ENCODE results near the gene SPATA32.
A peak's percentile ranks its signal among the peaks of the same experiment; 100 is the strongest.

Gene SPATA32

GRCh38 chr17:45246338-45246737 lies 15.6 kb downstream of the SPATA32 start:
- DNase-seq (ENCODE audit: low read depth), result no peak

- DNase-seq (ENCODE audit: low read depth), result no peak
Measured at GRCh38 chr17:45244725-45245656, 16.9 kb downstream of the SPATA32 start.

DNA sequence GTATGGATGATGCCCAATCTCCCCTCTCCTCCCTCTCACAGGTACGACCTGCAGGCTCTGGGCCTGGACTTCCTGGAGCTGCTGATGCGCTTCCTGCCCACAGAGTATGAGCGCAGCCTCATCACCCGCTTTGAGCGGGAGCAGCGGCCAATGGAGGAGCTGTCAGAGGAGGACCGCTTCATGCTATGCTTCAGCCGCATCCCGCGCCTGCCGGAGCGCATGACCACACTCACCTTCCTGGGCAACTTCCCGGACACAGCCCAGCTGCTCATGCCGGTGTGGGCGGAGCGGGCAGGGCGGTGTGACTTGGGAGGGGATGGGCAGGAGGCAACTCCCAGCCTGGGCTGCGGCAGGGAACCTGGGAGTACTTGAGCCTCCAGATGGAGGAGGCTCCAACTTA lies 18.1 kb downstream of the SPATA32 start:
- DNase-seq (ENCODE audit: low read depth), result no peak

- DNase-seq (ENCODE audit: low read depth), result no peak
Measured at GRCh38 chr17:45242029-45242414, 19.9 kb downstream of the SPATA32 start.

- DNase-seq (ENCODE audit: low read depth), result no peak
Measured at GRCh38 chr17:45241328-45242028, 20.4 kb downstream of the SPATA32 start.

DNA sequence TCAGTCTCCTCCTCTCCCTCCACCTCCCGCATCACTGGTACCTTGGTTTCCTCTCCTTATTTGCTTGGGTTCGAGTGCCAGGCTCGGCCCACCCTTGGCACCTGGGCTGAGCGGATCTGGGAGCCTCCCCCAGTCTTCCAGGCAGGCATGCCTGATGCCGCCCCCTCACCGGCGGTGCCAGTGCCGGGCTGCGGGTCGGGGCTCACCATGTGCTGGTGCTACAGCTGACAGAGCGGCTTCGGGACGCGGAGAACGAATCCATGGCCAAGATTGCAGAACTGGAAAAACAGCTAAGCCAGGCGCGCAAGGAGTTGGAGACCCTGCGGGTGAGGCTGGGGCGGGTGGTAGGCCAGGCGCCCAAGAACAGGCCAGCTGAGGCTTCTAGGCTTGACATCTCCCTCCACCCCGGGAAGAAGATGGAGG lies 21.0 kb downstream of the SPATA32 start:
- no peak for DNase-seq (ENCODE audit: low read depth)

DNA sequence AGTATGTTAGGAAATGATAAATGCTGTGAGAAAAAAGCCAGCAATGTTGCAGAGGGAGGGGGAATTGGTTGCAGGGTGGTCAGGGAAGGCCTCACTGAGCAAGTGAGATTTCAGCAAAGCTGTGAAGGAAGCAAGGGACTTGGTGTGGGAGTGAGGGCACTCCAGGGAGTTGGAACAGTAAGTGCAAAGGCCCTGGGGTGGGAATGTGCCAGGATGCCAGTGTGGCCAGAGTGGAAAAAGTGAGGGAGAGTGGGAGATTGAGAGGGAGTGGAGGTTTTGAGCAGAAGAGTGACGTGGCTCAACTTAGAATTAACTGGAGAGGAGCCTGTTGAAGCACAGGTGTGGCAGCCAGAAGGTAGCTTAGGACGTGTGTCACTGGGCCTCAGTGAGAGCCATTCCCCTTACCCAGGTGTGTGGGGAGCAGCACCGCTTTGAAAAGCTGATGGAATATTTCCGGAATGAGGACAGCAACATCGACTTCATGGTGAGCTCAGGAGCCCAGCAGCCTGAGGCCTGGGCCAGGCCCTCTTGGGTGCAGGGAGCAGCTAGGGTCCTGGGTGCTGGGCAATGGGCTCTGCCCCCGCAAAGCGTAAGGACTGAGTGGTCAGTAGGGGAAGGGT lies 23.6 kb downstream of the SPATA32 start:
- no peak for DNase-seq (ENCODE audit: low read depth)

- DNase-seq (ENCODE audit: low read depth), result no peak
Measured at GRCh38 chr17:45237686-45238085, 24.2 kb downstream of the SPATA32 start.

- no peak for DNase-seq (ENCODE audit: low read depth)
Measured at GRCh38 chr17:45236282-45236606, 25.6 kb downstream of the SPATA32 start.

DNA sequence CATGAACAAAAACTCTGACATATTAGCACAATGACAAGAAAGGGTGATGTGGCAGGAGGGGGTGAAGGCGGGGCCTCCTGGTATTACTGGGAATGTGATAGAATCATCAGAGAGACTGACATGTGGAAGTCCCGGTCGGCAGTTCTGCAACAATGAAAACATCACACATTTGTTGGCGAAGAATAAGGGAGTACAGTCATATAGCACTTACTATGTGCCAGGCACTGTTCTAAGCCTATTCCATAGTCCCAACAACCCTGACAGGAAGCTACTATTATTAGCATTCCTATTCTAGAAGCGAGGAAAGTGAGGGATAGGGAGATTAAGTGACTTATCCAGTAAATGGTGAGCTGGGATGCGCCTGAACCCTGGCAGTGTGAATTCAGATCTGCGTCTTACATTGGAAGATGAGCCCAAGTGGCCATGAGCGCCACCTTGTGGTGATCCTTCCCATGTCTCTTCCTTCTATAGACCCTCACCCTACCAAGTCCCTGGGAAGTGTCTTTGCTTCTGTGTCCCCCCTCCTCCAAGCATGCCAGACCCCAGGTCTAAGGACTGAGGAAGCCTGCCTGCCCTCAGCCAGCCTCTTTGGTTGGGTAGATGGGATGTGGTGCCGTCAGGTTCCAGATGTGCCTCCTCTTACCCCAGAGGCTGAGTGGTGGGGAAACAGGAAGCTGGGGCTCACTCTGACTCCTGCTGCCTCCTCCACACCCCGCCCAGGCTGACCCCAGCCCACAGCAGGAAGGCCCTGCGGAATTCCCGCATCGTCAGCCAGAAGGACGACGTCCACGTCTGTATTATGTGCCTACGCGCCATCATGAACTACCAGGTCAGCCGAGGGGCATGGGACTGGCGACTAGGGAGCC lies 26.2 kb downstream of the SPATA32 start:
- peak; percentile 79 for DNase-seq (ENCODE audit: low read depth)

GRCh38 chr17:45234641-45235415 lies 27.1 kb downstream of the SPATA32 start:
- no peak for DNase-seq (ENCODE audit: low read depth)

GRCh38 chr17:45233423-45233924 lies 28.4 kb downstream of the SPATA32 start:
- DNase-seq (ENCODE audit: low read depth), result no peak

- no peak for DNase-seq (ENCODE audit: low read depth)
Measured at GRCh38 chr17:45232514-45233422, 29.1 kb downstream of the SPATA32 start.

GRCh38 chr17:45231481-45232116 lies 30.3 kb downstream of the SPATA32 start:
- DNase-seq (ENCODE audit: low read depth), result no peak

DNA sequence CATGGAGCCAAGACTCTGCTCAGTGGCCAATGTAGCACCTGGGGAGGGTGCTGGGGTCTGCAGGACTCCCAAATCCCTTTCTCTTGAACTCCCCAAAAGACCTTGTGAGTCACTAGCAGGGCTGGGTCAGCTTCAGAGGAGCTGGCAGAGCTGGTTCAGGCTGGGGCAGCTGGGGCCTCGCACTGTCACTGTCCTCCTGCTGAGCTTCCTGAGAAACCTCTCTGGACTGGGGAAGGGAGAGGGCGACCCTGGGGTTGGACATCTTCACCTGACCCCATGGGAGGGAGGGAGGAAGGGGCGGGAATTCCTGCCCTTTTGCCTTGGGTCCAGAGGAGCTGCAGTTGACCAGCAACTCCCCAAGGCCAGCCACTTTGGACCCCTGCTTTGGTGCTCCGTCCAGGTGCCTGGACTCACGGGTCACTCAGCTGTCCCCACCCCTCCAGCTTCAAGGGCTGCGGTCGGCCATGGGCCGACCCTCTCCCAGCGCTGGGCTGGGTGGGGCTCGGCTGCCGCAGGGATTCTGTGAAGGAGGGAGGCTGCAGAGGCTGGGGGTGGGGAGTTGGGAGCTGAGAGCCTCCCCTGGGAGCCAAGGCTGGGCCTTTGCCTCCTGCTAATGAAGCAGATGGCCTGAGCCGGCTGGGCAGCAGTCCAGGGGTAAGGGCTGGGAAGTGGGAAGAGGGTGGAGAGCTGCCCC lies 31.0 kb downstream of the SPATA32 start:
- DNase-seq (ENCODE audit: low read depth), result no peak

DNA sequence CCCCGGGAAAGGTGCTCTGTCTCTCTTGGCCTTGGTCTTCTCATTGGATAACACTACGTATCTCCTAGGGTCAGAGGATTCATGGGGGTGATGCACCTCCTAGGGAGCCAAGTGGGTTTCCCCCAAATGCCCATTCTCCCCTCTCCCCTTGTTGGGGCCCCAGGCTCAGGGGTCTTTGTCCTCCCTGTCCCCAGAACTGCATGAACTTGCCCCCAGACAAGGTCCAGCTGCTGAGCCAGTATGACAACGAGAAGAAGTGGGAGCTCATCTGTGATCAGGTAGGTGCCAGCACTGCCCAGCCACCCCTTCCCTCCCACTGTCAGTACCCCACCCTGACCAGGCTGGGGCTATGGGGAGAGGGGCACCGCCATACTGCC lies 31.5 kb downstream of the SPATA32 start:
- no peak for DNase-seq (ENCODE audit: low read depth)

DNA sequence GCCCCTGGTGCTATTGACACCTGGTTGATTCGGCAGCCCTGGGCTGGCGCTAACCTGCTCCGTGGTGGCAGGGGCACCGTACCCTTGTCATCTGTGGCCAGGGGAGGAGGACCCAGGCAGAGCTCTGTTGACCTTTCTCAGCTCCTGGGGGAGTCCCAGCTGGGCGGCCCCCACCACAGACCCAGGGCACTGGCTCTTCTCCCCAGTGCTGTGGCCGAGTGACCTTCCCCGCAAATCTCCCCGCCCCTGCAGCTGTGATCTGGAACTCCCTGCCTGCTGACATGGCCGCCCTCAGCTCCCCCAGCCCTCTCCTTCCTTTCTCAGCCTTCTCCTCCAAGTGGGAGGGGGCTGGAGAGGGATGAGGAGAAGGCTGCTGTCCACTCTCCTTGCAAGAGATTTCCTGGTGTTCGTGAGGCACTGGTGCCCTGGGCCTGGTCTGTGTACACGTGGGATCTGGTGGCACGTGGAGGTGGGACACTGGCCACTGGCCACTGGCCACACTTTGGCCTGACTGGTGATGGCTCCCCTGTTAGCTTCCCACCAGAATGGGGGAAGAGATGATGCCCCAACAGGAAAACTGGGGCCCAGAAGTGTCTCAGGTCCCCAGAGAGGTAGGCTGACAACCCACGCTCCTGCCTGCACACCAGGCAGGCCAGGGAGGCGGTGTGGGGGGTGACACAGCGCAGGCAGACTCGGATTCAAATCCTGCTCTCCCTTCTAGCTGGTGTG lies 32.0 kb downstream of the SPATA32 start:
- DNase-seq (ENCODE audit: low read depth), result no peak
